Stimulated activated CD4-positive, alpha-beta T cell treated with anti-CD3 and anti-CD28 coated beads, Interleukin-2, amount 100 ng/mL, for 4 hours (primary cell): ENCODE results near the gene MBTD1.
"Not testable (repeated sequence)": the region's sequence is repeated elsewhere in the genome, so short reads cannot be mapped to it uniquely, and the experiment has no call there.

Source experiments
- DNase-seq: peaks from one replicate; pipeline ENCODE4 v3.0.0-alpha.2; 2020; ENCODE audit warnings: low read depth

Gene MBTD1

DNA sequence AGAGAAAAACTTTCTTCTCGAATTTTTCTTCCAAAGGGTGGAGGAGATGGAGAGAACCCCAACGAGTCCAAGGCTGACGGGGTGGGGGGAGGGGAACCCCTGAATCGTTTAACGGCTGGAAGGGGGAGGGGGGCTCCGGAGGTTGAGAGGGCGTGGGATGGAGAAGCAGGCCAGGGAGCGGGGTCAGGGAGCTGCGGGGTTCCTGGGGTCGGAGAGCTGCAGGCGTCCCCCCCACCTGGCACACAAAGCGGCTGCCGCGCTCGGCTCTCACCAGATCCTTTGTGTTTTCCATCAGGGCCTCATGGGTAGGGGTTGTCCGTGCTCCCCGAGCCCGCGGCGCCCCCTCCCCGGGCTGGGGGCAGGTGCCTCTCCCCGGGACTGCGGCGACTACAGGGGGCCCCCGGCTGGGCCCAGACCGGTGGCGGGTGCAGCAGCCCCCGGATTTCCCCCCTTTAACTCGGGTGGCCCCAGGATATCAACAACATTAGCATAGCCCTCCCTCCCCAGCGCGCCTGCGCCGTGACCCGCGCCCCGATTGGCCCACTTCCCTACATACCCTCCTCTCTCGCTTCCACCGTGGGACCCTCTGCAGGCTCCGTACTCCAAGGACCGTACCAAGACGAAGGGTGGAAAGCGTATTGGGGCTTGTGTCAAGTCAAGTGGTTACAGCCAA lies at the start of gene MBTD1:
TSS of gene MBTD1 (minus strand) at position 486 of the 673 bp plus-strand sequence. CDS start 34,888 bp downstream, outside the sequence.
- DNase-seq = peak; percentile 87

DNA sequence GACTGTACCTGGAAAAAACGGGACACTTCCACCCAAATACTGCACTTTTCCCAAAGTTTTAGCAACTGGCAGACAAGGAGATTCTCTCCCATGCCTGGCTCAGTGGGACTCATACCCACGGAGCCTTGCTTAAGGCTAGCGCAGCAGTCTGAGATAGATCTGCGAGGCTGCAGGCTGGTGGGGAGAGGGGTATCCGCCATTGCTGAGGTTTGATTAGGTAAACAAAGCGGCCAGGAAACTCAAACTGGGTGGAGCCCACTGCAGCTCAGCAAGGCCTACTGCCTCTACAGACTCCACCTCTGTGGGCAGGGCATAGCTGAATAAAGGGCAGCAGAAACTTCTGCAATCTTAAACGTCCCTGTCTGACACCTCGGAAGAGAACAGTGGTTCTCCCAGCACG lies 45.3 kb upstream of the MBTD1 start:
- DNase-seq = no peak

DNA sequence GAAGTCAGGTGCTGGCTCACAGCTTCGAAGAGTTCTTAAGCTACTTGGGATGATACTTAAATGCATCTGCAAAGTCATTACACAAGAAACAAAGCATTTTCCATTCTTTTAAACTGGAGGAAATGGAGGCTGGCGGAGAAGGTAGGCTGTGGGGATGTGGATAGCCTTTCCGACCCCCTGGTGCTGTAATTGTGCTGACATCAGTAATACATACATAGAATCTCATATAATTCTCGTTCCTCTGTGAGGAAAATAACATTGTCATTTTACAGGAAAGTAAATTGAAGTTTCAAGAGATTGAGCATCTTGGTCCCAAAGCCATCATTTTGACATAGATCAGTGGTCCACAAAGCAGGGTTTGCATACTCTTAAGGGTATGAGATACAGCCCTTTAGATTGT lies 40.0 kb upstream of the MBTD1 start:
- DNase-seq = no peak

DNA sequence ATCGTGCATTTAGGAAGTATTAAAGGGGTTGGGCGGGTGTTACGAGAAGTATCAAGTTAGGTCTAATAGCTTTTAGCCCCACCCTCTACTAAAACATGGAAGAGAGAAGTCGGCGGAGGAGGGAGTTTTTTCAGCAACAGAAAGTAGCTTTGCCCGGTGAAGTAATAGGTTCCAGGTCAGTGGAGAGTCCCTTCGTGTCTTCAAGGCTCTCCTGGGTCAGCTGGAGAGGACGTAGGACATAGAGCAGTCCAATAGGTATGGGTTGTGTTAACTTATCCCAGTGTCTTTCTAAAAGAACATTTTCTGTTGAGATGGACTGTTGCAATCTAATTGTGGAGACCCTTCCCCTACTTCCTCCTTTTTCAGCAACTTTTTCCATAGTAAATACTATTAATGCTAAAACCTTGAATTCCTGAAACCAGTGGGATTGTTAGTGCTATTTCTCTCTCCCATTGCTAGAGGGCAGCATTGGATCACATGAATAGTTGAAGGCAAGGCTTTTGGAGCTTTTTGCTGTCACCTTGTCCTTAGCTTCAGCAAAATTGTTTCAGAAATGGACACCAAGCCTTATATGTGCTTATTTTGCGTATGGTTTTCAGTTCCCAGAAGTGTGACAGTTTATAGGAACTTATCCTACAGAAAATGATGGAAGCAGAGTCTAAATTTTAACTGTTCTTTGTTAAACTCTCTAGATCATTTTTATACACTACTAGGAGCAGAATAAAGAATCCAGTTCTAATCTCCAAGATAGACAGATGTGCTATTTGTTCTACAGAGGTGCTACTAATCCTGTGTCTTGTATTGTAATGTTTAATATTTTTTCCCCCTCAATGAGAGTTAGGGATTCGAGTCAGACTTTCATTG lies 38.9 kb upstream of the MBTD1 start:
- DNase-seq = no peak

DNA sequence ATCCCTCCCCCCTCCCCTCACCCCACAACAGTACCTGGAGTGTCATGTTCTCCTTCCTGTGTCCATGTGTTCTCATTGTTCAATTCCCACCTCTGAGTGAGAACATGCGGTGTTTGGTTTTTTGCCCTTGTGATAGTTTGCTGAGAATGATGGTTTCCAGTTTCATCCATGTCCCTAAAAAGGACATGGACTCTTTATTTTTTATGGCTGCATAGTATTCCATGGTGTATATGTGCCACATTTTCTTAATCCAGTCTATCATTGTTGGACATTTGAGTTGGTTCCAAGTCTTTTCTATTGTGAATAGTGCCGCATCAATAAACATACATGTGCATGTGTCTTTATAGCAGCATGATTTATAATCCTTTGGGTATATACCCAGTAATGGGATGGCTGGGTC lies 34.5 kb upstream of the MBTD1 start:
- not testable (repeated sequence) for DNase-seq

DNA sequence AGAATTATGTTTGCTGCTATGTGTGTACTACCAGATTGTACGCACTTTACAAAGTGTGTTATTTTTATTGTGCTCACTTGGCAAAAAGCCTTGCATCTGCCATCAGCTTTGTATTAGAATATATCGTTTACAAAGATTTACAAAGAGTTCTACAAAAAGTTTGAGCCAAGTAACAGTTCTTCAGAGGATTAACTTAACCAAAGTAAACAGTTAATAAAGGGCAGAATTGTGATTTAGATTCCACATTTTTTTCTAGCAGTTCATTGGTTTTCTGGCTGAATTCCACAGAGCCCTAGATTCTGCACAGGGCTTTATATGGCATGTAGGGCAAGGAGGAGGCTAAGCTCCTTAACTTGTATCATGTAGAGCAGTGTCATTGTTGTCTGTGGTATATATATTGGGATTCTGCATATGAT lies 29.9 kb upstream of the MBTD1 start:
- DNase-seq = no peak

DNA sequence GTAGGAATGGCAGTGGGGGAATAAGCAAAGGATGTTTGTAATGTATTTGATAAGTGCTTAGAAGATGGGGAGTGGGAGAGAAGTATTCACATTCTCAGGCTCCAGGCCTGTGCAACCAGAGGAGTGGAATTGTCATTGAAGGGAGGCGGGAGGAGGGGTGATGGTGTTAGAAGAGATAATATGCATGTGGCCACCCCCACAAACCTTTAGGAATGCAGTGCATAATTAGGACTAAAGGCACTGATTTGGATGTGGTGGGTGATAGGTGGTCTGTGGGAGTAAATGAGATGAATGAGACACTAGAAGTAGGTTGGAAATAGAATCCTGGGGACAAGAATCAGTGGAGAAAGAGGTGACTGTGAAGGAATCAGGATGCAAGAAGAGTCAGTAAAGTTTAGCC lies 27.6 kb upstream of the MBTD1 start:
- DNase-seq = no peak

DNA sequence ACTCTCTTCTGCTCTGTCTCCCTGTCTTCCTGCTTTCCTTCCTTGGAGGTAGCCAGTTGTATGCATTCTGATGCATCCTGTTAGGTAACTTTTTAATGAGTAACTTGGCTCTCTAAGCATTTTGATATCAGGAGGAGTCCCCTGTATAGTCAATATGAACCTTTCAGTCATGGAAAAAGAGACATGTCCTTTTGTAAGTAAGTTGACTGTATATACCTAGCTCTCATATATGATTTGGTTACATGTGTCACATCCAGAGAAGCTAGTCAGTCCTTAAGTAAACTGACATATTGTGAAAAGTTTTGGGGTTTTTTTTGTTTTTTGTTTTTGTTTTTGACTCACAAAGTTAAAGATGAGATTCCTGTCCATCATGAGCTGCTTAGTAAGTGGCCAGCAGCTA lies 19.3 kb upstream of the MBTD1 start:
- DNase-seq = no peak

DNA sequence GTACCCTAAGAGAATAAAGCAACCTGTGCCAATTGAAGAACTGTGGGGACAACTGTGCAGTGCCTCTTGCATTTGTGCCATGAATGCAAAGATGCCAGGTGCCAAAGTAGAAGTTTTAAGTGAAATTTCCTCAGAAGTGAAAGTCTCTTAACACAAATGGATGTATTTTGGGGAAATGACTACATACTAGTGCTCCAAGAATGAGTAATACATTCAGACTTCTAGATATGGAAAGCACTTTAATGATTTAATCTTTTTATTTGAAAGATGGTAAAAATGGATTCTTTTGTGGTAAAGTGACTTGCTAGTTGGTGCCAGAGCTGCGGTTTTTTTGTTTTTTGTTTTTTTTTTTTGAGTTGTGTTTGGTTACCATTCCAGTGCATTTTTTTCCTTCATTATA lies 15.5 kb upstream of the MBTD1 start:
- no peak for DNase-seq

DNA sequence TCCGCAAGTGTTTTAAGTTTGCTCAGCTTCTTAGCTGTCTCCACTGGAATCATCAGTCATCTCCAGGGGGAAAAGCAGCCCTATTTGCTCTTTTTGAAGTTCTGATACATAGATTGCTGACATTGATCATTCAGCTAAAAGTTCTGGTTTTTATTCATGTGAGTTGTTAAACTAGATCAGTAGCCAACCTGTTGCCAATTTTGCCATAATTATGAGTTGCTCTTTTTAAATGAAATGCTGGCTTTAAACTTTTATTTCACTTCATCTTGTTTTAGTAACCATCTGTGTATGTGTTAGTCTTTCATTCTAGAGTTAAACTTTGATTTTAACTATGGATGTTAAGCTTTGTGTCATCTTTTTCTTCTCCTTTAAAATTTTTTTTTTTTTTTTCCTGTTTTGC lies 13.0 kb upstream of the MBTD1 start:
- DNase-seq = no peak

DNA sequence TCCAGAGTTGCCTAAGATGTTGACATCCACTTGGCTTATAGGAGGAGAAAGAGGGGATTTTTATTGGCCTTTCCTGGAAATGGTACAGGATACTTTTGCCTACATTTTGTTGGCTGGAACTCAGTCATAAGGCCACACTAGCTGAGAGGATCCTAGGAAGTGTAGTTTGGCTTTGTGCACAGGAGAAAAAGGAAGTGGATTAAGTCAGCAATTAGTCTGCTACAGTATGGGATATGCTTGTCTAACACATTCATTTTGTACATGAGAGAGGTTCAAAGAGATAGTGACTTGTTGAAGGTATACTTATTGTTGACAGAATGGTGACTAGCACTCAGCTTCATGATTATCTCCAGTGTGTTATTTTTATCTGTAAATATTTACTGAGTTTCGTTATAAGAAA lies 10.8 kb upstream of the MBTD1 start:
- no peak for DNase-seq

DNA sequence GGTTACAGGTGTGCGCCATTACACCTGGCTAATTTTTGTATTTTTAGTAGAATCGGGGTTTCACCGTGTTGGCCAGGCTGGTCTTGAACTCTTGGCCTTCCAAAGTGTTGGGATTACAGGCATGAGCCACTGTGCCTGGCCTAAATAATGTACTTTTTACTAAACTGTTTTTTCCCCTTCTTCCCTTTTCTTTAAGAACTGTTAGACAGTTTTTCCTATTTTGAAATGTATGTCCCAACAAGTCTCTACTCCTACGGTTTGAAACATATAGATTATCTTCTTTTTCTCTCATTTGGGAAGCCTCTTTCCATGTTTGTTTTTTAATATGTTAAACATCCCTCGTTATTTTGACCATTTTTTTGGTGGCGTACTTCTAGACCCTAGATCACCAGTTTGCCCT lies 10.1 kb upstream of the MBTD1 start:
- no peak for DNase-seq

DNA sequence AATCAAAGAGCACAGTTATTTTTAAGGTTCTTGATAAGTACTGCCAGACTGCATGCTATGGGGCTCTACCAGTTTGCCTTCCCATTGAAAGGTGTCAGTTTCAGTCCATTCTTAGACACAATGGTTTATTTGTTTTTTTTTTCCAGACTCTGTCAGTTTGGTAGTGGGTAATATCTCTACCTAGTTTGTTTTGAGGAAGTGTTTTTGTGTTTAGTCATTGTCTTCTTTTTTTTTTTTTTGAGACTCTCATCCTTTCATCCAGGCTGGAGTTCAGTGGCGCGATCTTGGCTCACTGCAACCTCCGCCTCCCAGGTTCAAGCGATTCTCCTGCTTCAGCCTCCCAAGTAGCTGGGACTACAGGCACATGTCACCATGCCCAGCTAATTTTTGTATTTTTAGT lies 4.6 kb upstream of the MBTD1 start:
- DNase-seq = not testable (repeated sequence)

DNA sequence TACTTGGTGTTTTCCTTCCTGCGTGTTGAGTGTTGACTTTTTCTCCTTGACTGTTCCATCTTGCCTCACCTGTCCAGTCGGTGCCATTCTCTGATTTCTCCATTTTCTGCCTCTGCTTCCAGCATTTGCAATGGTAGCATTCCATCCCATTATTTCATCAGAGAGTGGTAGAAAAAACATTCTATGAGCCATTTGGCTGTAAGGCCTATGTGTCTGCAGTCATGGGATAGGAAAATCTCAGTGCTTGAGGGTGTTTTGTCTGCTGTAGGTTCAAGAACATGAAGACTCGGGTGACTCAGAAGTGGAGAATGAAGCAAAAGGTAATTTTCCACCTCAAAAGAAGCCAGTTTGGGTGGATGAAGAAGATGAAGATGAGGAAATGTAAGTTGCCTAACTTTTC lies 3.2 kb upstream of the MBTD1 start:
- DNase-seq = no peak

DNA sequence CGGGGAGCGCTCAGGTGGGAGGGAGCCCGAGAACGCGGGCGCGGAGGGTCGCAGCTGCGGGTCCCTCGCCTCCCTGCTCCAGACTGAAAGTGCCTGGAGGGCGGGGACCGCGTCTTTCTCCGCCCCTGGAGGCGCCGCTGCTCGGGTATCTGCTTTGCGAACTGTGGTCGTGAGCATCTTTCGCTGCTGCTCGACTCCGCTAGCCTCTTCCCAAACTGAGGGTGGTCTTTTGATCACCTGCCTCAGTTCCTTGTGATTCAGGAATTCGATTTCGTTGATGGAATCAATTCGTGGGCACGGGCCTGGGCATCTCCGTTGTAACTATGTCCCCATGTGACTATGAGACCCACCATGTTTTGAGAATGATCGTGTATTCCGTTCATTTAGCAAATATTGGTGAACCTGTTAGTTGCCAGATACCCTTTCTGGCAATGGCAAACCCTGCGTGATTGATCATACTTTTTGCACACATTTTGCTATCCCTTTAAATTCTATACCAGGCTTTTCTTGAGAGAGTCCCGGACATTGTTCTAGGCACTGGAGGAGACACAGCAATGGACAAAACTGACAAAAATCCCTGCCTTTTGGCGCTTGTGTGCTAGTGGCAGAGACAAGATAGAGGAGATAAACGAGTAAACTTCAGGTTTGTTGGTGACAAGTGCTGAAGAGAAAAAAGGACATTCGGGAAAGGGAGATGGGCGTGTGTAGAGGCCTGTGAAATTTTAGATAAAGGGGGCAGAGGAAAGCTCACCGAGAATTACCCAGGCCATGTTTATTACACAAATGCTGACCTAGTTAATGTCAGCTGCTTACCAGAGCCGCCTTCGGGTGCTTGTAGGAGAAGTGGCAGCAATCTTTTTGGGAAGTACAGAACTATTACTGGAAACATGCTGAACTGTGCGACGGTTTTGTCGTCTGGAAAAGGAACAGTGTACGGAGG lies 1.4 kb upstream of the MBTD1 start:
- DNase-seq = no peak

DNA sequence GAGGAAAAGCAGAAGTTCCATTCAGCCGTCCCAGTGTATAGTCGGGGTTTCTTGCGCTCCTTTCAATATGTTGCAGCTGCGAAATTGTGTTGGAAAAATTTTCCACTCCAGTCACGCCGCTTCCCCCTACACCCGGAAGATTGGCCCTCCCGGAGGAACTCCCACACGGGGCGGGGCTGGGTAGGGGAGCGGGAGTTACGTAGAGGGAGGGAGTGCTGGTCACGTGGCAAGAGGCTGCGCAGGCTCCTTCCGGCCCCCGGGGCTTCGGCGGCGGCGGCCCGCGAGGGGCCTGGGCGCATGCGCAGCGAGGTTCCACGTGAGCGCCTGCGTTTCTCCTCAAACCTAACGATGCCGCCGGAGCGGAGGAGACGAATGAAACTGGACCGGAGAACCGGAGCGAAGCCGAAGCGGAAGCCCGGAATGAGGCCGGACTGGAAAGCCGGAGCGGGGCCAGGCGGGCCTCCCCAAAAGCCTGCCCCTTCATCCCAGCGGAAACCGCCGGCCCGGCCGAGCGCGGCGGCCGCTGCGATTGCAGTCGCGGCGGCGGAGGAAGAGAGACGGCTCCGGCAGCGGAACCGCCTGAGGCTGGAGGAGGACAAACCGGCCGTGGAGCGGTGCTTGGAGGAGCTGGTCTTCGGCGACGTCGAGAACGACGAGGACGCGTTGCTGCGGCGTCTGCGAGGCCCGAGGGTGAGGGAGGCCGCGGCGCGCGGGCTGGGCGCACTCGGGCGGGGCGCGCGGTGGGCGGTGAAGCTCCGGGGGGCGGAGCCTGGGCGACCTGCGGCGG lies 581 bp upstream of the MBTD1 start, which contains the start of gene UTP18:
TSS of gene UTP18 (plus strand) at position 310 of the 787 bp plus-strand sequence. CDS start at position 349, 39 bp downstream.
- DNase-seq = peak; percentile 95

DNA sequence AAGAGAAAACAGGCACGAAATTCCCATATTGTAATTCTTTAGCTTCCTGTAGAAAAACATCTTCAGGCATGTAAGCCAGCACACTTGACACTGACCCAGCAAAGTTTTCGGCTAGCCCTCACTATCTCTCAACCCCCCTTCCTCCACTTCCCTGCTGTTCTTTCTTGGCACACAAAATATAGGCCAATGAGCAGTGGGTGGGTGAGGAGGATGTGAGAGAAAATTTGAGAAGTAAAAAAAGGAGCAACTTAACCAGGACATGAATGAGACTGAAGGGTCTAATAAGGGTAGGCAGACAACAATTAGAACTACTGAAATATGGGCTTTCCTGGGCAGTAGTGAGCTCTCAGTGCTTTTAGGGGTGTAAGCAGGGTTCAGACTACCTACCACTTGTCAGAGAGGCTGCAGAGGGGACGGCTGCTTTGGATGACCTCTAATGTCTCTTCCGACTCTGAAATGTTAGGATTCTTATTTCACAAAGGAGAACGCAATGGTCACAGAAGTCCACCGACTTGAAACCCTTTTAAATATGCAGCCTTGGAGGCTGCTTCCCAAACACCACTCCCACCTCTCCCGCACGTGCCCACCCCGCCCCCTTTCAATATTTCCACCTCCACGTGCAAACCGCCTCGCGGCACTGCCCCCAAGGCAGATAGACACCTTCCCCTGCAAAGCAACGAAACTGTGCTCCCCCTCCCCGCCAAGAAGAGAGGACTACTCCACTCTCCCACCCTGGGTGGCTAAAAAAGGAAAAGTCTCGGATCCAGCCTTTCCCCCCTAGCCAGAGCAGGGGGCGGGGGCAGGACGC lies 889 bp downstream of the MBTD1 start:
- no peak for DNase-seq

DNA sequence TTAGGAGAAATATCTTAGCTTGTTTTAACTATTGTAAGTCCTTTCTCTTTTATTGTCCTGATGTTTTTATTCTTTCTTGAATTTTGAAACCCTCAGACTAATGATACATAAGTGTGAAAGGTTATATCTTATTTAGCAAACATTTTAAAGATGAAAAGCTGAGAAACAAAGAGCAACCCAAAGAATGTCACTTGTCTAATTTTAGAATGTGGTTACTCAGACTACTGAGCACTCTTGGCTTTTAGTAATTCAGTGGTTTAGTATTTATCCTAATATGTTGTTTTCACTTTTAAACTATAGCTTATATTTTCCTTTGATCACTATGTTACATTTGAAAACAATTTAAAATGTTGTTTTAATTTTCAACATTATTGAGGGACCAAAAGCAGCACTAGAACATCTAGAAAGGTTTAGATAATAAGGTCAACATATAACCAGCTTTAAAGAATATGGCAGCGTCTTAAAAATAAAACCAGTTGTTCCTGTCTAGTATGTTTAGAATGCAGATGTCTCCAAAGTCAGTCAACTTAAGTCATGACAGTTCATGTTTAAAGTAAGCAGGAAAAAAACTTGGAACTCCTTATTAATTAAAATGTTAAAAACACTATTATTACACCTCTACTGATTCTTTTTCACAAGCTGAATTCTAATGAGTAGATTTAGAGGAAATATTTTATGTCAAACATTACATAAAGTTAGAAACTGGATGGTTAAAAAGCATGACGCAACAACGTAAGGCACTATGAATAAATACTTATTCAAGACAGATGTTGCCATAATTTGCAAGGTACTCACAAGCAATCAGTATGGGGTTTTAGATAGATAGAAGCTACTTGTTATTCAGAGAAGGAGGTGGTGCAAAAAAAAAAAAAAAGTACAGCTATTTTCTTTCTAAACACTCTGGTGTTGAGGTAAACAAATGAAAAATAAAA lies 2.4 kb downstream of the MBTD1 start:
- DNase-seq = no peak

DNA sequence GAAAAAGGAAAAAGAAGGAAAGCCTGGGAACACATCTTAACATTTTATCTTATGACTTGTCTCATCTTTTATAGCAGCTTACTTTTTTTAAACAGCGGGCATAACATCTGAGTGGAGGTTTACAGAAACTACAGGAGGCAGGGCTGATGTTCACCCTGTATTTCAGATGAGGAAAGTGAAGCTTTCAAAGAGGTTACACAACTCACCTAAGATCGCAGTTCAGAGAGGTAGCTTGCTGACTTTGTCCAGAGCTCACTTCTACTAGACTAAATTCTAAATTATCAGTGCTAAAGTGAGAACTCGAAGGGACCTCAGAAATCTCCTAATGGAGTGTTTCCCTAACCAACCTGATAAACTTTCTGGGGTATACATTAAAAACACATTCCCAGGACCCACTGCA lies 3.7 kb downstream of the MBTD1 start:
- no peak for DNase-seq
